GM21360 (cell line): ENCODE results near the gene ZGRF1.
"Not testable (repeated sequence)": the region's sequence is repeated elsewhere in the genome, so short reads cannot be mapped to it uniquely, and the experiment has no call there.

Experiments used
- ATAC-seq: cut with Tn5 transposase; IDR thresholded peaks from one replicate; pipeline ENCODE4 v1.9.1; 2021; ENCODE audit warnings: mild to moderate bottlenecking, moderate library complexity; ENCODE audit not compliant: unreplicated experiment

The ZGRF1 gene

DNA sequence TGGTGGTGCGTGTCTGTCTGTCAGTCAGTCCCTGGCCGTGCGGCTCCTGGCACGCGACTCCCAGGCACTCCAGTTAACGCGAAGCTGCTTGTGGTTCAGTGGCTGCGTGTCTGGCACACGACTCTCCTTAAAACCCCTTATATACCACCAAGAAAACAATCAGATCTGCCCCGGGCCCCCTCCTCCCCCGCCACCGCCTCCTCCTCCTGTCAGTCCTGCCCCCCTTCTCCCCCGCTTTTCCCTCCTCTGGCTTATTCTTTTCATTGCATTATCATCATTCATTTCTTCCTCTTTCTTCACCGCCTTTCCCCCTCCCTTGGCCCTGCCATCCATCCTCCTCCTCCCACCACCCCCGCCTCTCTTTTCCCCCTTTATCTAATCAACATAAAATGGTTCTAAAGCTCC, 120.6 kb downstream of the ZGRF1 start, which contains the start of gene NEUROG2:
TSS of gene NEUROG2 (minus strand) at position 115 of the 405 bp plus-strand sequence. CDS start 705 bp downstream, outside the sequence.
- ATAC-seq, result no peak

DNA sequence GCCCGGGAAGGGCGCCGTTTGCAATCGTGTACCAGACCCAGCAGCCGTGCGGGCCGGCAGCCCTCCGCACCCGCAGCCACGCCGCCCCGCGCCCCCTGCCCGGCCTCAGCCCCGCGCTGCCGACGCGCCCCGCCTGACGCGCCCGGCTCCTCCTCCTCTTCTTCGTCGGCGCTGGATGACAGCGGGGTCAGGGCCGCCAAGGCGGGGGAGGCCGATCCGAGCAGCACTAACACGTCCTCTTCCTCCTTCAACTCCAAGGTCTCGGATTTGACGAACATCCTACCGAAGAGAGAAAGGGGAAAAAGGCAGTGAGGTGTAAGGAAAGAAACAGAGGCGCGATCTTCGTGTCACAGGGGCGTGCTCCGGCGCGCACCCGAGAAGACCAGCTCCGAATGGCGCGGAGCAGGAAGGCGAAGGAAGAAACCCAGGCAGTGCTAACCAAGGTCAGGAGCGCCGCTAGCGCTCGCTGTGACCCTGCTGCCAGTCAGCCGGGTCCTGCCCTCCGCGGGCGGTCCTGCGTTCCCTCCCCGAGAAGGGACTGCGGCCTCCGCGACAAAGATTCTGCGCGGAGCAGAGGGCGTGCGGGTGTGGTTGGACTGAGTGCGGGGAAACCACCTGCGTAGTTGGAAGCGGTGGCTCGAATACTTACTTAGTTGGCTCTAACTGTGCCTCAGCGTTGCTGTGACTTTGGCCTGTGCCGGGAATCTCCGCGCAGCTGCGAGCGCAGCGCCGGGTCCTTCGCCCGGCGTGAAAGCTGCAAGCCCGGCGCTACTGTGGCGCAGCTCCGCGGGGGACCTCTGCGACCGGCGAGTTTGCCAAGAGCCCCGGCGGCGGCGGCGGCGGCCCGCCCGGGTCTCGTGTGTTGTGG, 121.3 kb downstream of the ZGRF1 start:
- ATAC-seq, result peak; percentile 33

DNA sequence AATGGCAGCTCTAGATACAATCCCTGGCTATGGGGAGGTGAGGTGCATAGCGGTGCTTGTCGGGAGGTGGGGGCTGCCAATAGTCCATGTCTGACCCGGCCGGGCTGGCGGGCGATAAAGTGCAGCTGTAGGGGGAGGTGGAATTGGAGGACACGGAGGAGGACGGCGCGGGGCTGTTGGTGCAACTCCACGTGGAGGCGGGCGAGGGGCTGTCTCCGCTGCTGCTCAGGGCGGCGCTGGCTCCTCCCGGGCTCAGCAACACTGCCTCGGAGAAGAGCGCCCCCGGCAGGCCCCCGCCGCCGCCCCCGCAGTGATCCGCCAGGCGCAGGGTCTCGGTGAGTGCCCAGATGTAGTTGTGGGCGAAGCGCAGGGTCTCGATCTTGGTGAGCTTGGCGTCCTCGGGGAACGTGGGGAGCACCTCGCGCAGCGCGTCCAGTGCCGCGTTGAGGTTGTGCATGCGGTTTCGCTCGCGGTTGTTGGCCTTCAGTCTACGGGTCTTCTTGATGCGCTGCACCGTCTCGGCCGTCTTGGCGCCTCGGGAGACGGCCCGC, 122.0 kb downstream of the ZGRF1 start:
- peak; percentile 21 for ATAC-seq

DNA sequence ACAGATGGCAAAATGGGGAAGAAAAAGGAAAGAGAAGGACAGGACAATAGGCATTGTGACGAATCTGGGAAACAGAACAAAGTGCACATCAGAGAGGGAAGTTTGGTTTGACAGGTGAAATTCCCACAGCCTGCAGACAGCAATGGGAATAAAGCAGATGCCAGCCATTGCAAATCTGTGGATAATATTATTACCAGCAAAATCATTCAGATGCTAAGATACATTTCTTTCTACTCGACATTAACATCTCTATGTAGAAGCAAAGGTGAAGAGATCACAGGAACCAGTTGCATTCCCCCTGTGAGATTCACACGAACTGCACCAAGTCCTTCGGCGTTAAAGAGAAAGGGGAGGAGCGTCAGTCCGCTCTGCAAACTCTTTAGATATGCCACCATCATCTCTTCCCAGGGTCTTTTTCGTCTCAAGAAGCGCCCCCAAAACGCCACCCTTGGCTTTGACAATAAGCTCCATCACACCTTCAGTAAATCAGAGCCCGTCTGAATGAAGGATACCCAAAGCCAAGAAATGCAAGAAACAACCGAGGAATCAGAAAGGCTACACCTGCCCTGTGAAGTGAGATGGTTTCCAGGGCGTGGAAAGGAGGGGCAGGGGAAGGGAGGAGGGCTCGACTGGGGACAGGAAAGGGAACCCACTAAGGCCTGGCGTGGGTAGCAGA, 122.6 kb downstream of the ZGRF1 start:
- peak; percentile 15 for ATAC-seq

GRCh38 chr4:112511803-112512118, 124.9 kb downstream of the ZGRF1 start:
- no peak for ATAC-seq

- ATAC-seq, result no peak
Measured at GRCh38 chr4:112511093-112511802, 125.5 kb downstream of the ZGRF1 start.

DNA sequence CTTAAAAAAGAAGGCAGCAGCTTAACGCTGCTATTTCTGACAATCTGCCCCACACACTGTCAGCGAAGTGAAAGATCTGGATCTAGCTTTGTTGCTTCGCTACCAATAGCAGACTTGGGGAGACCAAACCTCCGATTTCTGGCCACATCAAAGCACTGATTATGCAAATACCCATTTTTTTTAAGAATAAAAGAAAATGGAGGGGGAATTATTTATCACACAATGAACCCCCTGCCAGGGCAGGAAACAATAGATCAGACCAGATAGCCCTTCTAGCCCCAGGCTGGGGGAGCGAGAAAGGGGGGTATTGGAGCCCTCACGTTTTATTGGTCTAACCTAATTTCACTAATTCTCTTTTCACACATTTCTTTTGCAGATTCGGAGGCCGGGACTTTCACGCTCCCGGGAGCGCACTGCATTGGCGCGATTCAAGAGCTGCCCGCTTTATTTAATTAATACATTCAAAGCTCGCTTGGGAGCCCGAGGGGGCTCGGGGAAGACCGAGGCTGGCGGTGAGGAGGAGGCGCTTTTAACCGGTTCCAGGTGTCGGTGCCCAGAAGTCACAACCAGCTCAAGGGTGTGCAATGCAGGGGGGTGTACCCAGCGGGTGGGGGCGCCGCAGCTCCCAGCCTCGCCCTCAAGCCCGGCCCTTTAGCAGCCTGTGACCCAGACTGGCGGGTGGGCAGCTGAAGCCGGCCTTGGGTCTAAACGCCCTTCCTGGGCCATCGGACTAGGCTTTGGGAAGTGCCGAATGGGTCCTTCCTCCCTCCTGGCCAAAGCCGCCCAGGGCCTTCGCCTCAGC, 126.2 kb downstream of the ZGRF1 start:
- ATAC-seq, result no peak

DNA sequence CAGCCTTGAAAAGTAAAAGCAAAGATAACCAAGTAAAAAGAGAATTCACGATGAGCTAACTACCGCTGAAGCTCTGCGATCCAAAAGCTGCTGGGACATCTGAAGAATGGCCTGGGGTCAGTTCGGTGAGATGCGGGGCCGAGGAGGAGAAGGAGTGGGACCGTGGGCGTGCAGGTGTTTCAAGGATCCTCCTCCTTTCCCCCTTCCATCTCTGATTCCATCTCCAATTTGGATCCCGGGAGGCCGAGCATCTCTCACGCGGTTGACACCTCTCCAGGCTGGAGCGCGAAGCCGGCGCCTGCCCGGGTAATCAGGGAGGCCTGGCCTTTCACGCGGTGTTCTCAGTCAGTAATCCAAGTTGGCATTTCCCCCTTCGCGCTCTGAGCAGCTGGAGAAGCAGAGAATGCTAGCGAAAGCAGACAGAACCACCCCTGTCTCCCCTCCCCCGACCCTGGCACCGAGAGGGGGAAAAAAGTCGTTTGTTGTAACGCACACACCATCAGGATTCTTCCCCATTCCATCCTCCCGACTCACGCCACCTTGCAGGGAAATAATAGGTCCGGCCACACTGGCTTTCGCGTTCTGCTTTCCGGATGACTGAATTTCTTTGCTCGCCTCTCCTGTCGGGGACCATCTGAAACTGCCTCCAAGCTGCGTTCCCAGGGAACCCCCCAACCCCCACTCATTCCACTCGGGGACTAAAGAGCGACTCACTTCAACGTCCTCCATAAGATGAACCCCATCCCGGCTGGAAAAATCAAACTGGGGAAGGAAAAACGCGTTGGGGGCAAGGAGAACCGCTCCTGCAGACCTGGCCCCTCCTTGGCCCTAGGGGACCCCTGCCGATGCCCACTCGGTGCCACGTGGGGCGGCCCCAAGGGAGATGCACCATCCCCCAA, 127.2 kb downstream of the ZGRF1 start:
- ATAC-seq, result no peak

DNA sequence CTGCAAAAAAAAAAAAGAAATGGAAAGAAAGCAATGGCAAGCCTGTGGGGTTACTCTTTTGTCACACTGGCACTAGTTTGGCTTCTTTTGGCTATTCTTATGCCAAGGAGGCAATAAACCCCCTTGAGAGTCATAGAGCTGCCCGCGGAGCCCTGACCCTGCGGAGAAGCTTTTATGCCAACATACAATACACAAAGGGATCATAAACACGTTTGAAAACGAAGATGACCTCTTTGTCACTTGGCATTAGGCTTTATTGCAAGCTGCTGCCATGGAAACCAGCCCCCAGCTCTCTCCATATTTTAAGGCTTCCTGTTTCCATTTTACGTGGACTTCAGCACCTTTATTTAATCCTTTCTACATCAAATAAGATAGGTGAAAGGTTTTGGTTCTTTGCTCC, 128.4 kb downstream of the ZGRF1 start:
- no peak for ATAC-seq

- ATAC-seq, result no peak
Measured at GRCh38 chr4:112504807-112505206, 131.9 kb downstream of the ZGRF1 start.

- no peak for ATAC-seq
Measured at GRCh38 chr4:112502871-112503270, 133.8 kb downstream of the ZGRF1 start.

GRCh38 chr4:112492321-112492720, 144.4 kb downstream of the ZGRF1 start:
- no peak for ATAC-seq

GRCh38 chr4:112490808-112491207, 145.9 kb downstream of the ZGRF1 start:
- not testable (repeated sequence) for ATAC-seq
